NCI-H1436 (cell line): ENCODE measurements around the gene CAPN7.
A peak's percentile ranks its signal among the peaks of the same experiment; 100 is the strongest.

ENCODE experiments used
- DNase-seq: peaks from one replicate; lab custom pipeline; 2025; lab: John Stamatoyannopoulos, UW

CAPN7 gene

DNA sequence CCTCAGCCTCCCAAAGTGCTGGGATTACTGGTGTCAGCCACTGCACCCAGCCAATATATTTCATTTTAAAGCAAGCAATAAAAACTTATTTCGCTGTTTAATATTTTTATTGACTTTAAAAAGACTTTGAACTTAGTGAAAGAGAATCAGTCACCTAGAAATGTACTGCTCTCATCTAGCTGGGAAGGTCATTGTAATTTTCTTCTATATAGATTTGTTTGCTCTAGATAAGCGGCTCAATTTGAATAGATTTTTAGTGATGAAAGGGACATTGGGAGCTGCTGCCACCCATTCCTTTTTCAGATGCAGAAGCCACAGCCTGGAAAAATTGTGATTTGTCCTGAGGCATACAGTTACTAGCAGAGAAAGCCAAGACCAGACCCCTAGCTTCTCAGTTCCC, 40.1 kb downstream of the CAPN7 start:
- no peak for DNase-seq

DNA sequence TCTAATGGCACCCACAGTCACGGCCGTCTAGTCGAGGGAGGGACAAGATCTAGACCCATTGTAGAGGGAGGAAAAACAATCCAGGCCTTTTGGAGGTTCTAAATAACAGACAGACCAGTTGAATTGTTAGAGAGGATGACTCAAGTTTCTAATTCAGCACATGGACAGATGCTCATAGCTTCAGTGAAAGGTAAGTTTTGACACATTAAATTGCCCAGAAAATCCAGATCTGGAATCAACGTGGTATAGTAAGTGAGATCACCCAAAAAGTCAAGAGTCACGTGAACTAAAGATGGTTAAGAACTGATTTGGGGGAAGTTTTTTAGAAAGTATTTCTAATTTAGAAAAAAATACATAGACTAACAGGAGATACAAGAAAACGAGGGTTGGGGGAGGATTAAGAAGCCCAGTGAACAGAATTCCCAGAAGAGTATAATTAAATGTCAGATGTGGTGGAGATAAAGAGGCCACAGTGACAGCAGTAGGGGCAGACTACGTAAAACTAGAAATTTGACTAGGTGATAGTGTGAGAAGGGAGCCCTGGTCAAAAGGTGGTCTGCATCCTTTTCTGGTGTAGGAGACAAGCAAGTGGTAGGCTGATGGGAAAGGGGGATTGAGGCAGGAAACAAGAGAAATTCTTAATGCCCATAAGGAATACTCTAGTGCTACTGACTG, 47.1 kb downstream of the CAPN7 start:
- DNase-seq: no peak

GRCh38 chr3:15255215-15255614, 49.2 kb downstream of the CAPN7 start:
- DNase-seq: no peak

GRCh38 chr3:15256861-15257341, 50.9 kb downstream of the CAPN7 start:
- no peak for DNase-seq

DNA sequence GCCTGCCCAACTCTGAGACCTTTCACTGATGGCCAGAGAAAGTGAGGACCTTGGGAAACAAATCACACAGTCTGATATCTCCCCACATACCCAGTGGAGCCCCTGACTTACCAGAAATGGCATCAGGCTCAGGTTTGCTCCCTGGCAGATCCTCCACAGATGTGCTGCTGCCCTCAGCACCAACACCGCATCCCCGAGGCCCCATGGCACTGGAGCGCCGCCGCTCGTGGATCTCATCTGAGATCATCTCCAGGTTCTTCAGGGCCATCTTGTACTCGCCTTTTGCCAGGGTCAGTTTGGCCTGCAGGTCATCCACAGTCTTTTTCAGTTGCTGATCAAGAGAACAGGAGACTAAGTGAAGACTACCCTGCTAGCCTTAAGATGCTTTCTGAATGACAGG, 52.7 kb downstream of the CAPN7 start:
- no peak for DNase-seq

GRCh38 chr3:15260531-15260930, 54.5 kb downstream of the CAPN7 start:
- no peak for DNase-seq

DNA sequence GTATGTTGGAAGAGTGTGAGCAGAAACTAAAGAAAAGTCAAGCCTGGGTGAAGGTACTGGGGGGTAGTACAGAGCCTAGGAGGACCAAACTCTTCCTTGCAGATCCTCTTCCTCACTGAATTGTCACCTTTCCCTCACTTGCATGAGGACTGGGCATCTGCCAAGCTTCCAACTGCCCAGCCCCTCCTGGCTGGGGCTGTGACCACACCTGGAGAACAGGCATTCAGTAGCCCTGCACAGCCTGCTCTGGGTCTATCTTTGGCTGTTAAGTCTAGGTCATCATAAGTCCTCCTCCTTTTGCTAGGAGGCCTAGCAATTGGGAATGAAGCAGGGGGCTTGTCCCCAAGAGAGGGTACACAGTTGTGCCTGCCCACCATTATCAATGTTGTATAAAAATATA, 55.2 kb downstream of the CAPN7 start:
- no peak for DNase-seq

DNA sequence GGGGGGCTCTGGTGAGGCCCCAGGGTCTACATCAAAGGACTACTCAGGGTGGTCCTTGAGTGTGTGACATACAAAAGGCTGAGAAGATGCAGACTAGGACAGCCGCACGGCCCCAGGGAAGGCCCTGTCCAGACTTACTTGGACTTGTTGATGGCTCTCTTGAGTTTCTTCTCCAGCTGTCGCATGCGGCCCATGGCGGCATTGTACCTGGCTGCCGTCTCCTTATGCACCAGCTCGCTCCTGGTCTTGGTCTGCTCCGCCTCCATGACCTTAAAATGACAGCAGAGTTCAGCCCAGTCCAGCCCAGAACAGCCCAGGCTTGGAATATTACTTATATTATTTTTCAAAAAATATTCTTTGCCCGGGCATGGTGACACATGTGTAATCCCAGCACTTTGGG, 56.0 kb downstream of the CAPN7 start:
- no peak for DNase-seq

DNA sequence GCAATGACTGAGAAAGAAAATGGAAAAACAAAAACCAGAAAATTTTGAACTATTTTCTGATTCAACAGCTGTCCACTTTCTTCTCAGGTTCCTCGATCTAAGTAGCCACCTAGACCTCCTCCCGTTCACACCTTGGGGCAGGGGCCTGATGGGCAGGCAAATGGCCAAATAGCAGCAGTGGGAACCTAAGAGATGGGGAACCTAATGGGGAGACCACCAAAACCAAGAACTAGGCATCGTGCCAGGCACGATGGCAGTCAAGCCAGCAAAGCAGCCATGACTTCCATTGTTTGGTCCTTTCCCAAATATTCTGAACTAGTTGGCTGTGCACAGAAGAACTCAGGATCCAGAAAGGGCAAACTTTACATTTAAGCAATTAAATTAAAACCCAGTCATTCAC, 57.1 kb downstream of the CAPN7 start:
- no peak for DNase-seq

GRCh38 chr3:15263926-15264325, 57.9 kb downstream of the CAPN7 start:
- no peak for DNase-seq

GRCh38 chr3:15264486-15264885, 58.4 kb downstream of the CAPN7 start:
- DNase-seq: no peak

- no peak for DNase-seq
Measured at GRCh38 chr3:15265655-15266509, 59.8 kb downstream of the CAPN7 start.

- DNase-seq: no peak
Measured at GRCh38 chr3:15266510-15267376, 60.7 kb downstream of the CAPN7 start.

DNA sequence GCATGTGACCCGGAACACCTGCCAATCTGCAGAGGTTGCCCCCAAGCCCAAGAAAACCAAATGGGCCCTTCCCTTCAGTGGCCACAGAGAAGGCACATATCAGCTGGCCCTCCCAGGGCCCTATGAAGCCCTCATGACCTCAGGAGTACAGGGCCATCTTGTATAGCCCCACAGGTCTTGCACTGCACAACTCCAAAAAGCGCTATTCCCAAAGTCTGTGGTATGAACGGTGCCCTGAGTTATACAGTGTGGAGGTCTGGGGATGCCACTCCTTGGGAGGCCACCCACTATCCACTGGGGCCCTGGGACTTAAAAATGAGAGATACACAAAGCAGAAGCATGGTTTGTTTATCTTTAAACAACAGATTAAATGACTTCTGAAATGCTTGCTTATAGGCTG, 61.5 kb downstream of the CAPN7 start:
- DNase-seq: no peak

- peak; percentile 60 for DNase-seq
Measured at GRCh38 chr3:15268033-15268631, 62.1 kb downstream of the CAPN7 start.

- DNase-seq: peak; percentile 17
Measured at GRCh38 chr3:15269091-15269989, 63.3 kb downstream of the CAPN7 start.

- no peak for DNase-seq
Measured at GRCh38 chr3:15271030-15271429, 65.0 kb downstream of the CAPN7 start.

GRCh38 chr3:15271785-15272381, 65.8 kb downstream of the CAPN7 start:
- no peak for DNase-seq

- DNase-seq: no peak
Measured at GRCh38 chr3:15272426-15273196, 66.6 kb downstream of the CAPN7 start.

GRCh38 chr3:15273227-15273626, 67.2 kb downstream of the CAPN7 start:
- DNase-seq: no peak
